Nephron (organoid): Measurements from ENCODE around the gene SDC1.

Experiments used
- H3K27ac Mint-ChIP-seq, 3 experiments: 2 replicates each; pipeline ENCODE4 v1.8.0; 2020; ENCODE audit warnings: mixed read lengths in 3 of 3, mild to moderate bottlenecking in 2 of 3, moderate library complexity in 1 of 3
- H3K27me3 Mint-ChIP-seq: 2 replicates; pipeline ENCODE4 v1.8.0; 2021; ENCODE audit warnings: low read depth, mild to moderate bottlenecking, moderate library complexity, mixed read lengths
- H3K36me3 Mint-ChIP-seq: 2 replicates; pipeline ENCODE4 v1.8.0; 2020; ENCODE audit warnings: low read depth, mixed read lengths
- H3K4me1 Mint-ChIP-seq: 2 replicates; pipeline ENCODE4 v1.8.0; 2020; ENCODE audit warnings: mixed read lengths
- H3K4me3 Mint-ChIP-seq, 3 experiments: 2 replicates each; pipeline ENCODE4 v1.8.0; 2020; ENCODE audit warnings: mild to moderate bottlenecking in 3 of 3, mixed read lengths in 3 of 3, moderate library complexity in 2 of 3
- H3K9me3 Mint-ChIP-seq: 2 replicates; pipeline ENCODE4 v1.8.0; 2020; ENCODE audit warnings: mixed read lengths
- TF ChIP-seq, protein P1 (sequence below), 3 experiments: fragments of 200-600 bp; sonication (generic); IDR thresholded peaks; one replicate each; pipeline ENCODE4 v1.5.0; 2021; ENCODE audit warnings: antibody characterized with exemption in 3 of 3; ENCODE audit not compliant: unreplicated experiment in 3 of 3

SDC1 gene

DNA sequence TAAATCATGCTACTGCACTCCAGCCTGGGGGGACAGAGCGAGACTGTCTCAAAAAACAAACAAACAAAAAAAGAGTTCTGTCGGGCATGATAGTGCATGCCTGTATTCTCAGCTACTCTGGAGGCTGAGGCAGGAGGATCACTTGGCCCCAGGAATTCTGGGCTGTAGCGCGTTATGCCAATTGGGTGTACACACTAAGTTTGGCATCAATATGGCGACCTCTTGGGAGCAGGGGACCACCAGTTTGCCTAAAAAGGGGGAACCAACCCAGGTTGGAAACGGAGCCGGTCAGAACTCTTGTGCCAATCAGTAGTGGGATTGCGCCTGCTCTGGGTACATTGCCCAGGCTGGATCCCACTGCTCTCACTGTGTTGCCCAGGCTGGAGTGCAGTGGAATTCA is 49.7 kb downstream of the SDC1 start:
- Mint-ChIP-seq H3K36me3 (no peaks in the 10 kb centered on the region), H3K9me3 (no peaks in the 10 kb centered on the region), H3K4me1 (peaks cover 18% of the 10 kb centered on the region), H3K27ac (no peak overlapping the region), H3K27me3 (peaks cover 8% of the 10 kb centered on the region), H3K4me3 (no peak overlapping the region)
- TF ChIP-seq, protein P1, sequence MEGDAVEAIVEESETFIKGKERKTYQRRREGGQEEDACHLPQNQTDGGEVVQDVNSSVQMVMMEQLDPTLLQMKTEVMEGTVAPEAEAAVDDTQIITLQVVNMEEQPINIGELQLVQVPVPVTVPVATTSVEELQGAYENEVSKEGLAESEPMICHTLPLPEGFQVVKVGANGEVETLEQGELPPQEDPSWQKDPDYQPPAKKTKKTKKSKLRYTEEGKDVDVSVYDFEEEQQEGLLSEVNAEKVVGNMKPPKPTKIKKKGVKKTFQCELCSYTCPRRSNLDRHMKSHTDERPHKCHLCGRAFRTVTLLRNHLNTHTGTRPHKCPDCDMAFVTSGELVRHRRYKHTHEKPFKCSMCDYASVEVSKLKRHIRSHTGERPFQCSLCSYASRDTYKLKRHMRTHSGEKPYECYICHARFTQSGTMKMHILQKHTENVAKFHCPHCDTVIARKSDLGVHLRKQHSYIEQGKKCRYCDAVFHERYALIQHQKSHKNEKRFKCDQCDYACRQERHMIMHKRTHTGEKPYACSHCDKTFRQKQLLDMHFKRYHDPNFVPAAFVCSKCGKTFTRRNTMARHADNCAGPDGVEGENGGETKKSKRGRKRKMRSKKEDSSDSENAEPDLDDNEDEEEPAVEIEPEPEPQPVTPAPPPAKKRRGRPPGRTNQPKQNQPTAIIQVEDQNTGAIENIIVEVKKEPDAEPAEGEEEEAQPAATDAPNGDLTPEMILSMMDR (IDR thresholded peaks at IDR 0.05; ENCODE audit: unreplicated experiment in 3 of 3) = no peak

- H3K27me3 Mint-ChIP-seq = peaks cover 8% of the 10 kb centered on the region
- H3K9me3 Mint-ChIP-seq = no peaks in the 10 kb centered on the region
- no peak overlapping the region for H3K27ac Mint-ChIP-seq
- TF ChIP-seq, protein P1 (IDR thresholded peaks at IDR 0.05; ENCODE audit: unreplicated experiment in 3 of 3) = no peak
- no peaks in the 10 kb centered on the region for H3K36me3 Mint-ChIP-seq
- peaks cover 22% of the 10 kb centered on the region for H3K4me1 Mint-ChIP-seq
- H3K4me3 Mint-ChIP-seq = no peak overlapping the region
Measured at GRCh38 chr2:20174410-20174809, 50.5 kb downstream of the SDC1 start.

DNA sequence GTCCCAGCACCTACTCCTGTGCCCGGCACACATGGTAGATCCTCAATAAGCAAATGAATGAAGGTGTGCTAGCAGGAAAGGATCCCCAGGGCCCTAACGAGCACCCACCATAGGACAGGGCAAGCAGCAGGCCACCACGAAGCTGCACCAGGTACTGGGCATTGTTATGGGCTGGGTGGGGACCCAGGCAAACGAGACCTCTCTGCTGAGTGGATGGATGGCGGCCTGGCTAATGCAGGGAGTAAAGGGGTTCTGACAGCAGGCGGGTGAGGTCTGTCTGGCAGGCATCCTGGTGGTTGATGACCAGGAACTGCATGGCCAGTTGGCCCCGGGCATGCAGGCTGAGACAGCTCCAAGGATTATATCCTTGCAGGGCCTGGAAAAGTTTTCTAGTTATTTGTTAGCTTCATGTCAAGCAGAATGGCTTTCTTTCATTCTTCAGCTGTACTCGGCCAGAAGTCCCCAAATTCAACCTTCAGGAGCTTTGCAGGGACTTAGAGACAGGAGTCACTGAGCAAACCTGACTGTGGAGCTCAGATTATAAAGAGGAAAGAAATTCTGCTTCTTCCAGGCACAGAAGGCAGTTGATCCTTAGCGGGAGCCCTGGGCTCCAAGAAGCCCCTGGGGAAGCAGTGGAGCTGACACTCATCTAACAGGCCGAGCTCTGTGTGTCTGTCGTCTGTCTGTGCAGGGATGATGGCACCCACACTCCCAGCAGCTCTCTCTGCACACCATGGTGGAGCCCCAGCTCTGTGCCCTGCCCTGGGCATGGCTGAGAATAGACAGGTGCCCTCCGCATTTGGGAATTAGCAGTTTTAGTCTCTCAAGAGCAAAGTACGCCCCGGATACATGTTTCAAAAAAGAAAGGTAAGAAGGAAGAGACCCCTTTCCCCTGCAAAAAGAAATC is 51.2 kb downstream of the SDC1 start:
- Mint-ChIP-seq H3K4me1 (peaks cover 22% of the 10 kb centered on the region), H3K4me3 (no peak overlapping the region), H3K27ac (no peak overlapping the region), H3K36me3 (no peaks in the 10 kb centered on the region), H3K9me3 (no peaks in the 10 kb centered on the region), H3K27me3 (peaks cover 8% of the 10 kb centered on the region)
- TF ChIP-seq, protein P1 (IDR thresholded peaks at IDR 0.05; ENCODE audit: unreplicated experiment in 3 of 3) = no peak

DNA sequence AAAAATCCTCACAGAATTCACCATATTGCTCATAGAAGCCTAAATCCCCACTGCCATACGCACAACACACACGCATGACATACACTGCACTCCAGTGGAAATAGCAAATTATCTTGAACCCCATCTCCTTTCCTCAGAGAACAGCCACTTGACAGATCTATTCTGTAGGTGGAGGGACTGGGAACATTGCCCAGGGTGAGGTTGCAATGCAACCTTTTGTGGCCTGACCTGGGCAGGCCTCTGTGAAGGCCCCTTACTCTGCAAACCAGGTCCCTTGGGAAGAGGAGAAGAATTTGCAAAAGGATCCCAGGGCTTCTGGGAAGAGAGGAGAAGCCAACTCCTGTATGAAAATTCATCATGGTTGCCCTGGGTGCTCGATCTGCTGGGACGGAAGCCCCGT is 51.9 kb downstream of the SDC1 start:
- Mint-ChIP-seq H3K27ac (peak overlapping the region; percentile 24 to 66 (median 42)), H3K36me3 (no peaks in the 10 kb centered on the region), H3K4me3 (no peak overlapping the region), H3K9me3 (no peaks in the 10 kb centered on the region), H3K4me1 (peaks cover 27% of the 10 kb centered on the region), H3K27me3 (peaks cover 8% of the 10 kb centered on the region)
- TF ChIP-seq, protein P1 (IDR thresholded peaks at IDR 0.05; ENCODE audit: unreplicated experiment in 3 of 3) = no peak

DNA sequence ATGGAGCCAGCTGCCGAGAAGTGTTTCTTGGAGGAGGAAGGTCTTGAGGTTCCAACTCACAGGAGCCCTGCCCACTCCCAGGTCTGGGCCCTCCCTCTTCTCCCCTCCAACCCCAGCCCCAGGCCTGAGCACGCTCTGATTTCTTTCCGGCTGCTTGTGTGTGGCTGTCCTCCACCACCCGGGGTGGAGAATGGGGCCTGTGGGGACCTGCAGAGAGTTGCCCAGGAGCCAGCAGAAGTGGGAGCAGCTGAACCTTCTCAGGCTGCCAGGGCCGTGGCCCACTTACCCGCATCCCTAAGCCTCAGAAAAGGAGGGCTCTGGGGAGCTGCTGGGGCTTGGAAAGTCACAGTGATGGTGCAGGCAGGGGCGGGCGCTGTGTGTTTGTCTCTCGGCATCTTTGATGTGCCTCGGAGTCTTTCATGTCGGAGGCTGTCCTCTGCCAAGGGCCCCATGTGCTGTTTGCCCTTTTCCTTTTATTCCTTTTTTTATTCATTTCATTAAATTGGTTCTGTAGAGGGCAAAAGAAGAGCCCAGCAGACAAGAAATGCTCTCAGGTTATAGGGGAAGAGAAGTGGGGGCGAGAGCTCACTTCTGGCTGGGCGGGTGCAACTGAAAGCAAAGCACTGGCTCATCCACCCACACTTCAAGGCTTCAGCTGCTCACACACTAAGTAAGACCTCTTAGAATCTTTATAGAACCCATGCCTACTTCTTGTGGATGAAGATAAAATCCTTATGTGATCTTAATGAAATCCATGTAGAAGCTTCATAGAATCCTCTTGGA is 52.5 kb downstream of the SDC1 start:
- no peaks in the 10 kb centered on the region for H3K36me3 Mint-ChIP-seq
- H3K27ac Mint-ChIP-seq = peak overlapping the region; percentile 24 to 66 (median 42)
- H3K4me3 Mint-ChIP-seq = no peak overlapping the region
- TF ChIP-seq, protein P1 (IDR thresholded peaks at IDR 0.05; ENCODE audit: unreplicated experiment in 3 of 3) = no peak
- H3K4me1 Mint-ChIP-seq = peaks cover 27% of the 10 kb centered on the region
- peaks cover 8% of the 10 kb centered on the region for H3K27me3 Mint-ChIP-seq
- no peaks in the 10 kb centered on the region for H3K9me3 Mint-ChIP-seq
